GM10266 (cell line): ENCODE data around the gene JUP.

Source experiments
- DNase-seq: peaks from one replicate; pipeline ENCODE4 v3.0.0; 2012; ENCODE audit errors: extremely low spot score
- TF ChIP-seq, protein P1 (sequence below): IDR thresholded peaks from 2 replicates; pipeline ENCODE4 v1.5.1; 2012; ENCODE audit warnings: mild to moderate bottlenecking, low read depth; ENCODE audit not compliant: control insufficient read depth, insufficient read depth; ENCODE audit errors: missing control alignments

The JUP gene

DNA sequence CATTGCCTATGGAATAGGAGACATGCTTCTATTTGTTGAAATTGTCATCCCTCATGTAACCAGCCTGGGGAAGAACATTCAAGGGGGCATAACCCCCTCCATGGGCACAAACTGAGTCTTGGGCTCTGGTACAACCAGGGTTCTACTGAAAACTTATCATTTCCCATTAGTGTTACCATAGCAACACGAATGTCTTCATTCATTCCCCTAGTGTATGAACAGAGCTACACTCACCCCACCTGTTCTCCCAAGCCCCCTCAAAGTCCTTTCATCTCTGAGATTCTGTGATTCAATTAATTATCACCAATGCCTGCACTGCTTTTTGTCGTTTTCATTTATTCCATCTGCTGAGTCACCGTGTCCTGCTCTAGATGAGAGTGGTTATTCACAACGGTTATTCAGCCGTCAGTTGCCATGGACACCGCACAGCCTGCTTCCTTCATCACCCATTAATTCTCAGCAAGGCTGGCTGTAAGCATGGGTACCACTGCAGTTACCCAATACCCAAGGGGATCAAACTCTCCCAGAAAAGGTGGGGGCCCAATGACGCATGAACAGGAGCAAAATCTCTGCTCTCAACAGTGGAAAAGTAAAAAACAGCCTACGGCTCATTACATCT is 75.9 kb downstream of the JUP start:
- TF ChIP-seq, protein P1, sequence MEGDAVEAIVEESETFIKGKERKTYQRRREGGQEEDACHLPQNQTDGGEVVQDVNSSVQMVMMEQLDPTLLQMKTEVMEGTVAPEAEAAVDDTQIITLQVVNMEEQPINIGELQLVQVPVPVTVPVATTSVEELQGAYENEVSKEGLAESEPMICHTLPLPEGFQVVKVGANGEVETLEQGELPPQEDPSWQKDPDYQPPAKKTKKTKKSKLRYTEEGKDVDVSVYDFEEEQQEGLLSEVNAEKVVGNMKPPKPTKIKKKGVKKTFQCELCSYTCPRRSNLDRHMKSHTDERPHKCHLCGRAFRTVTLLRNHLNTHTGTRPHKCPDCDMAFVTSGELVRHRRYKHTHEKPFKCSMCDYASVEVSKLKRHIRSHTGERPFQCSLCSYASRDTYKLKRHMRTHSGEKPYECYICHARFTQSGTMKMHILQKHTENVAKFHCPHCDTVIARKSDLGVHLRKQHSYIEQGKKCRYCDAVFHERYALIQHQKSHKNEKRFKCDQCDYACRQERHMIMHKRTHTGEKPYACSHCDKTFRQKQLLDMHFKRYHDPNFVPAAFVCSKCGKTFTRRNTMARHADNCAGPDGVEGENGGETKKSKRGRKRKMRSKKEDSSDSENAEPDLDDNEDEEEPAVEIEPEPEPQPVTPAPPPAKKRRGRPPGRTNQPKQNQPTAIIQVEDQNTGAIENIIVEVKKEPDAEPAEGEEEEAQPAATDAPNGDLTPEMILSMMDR: no peak
- DNase-seq: no peak

DNA sequence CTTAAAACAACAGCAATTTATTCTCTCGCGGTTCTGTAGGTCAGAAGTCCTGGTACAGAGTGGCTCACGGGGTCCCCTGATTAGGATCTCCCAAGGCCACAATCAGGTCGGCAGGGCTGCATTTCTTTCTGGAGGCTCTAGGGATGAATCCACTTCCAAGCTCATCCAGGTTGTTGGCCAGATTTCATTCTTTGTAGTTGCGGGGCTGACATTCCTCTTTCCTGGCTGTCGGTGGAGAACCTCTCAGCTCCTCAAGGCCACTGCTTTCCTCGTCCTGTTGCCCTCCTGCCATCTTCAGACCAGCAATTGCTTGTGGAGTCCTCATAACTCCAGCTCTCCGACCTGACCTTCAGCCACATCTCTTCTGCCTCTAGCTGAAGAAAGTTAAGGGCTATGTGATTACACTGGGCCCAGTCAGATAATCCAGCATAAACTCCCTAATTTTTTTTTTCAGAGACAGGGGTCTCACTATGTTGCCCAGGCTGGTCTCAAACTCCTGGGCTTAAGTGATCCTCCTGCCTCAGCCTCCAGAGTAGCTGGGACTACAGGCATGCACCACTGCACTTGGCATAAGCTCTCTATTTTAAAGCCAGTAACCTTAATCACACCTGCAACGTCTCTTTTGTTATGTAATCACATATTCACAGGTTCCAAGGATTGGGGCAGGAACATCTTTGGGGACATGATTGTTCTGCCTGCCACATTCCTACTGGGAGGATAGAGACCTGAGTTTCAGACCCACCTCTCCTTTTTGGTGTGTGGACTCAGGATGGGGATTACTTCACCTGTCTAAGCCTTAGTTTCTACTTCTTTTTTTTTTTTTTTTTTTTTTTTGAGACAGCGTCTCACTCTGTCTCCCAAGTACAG is 78.5 kb downstream of the JUP start:
- TF ChIP-seq, protein P1: no peak
- no peak for DNase-seq

DNA sequence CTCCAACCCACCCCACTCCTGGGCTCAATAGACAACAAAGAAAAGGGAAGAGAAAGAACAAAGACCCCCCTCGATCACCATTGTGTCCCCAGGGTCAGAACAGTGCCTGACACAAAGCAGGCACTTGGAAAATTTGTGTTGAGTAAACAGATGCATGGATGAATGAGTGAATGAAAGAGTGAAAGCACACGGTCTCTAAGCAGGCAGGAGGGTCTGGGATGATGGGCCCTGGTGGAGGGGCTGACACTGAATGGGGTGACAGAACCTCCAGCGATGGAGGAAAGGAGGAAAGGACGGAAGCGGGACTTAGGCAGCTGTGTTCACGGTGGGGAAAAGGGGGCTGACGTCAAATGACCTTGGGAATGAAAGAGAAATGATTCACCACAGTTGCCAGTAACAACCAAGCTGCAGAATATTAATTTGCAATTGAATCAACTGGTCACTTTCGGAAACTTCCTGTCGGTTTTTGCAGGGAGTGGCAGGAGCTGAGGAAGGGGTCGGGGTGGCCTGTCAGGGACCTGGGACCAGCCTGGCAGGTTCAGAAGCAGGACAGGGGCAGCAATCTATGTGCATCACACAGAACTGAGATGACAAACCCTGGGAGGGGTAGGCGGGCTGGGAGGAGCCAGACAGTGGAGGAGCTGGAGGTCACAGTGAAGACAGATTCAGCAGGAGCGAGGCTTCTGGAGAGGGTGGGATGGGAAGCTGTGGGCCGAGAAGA is 81.1 kb downstream of the JUP start:
- no peak for DNase-seq
- TF ChIP-seq, protein P1: no peak
